Loucy (cell line): ENCODE data around the gene KRIT1.

Experiments used
- H2AFZ ChIP-seq: fragments of 200-600 bp; sonication (generic); 2 replicates; pipeline ENCODE4 v1.6.0; 2016; ENCODE audit warnings: antibody characterized with exemption, mild to moderate bottlenecking, low read length, moderate library complexity
- H3F3A ChIP-seq: fragments of 200-600 bp; 2 replicates; pipeline ENCODE4 v1.6.0; 2016; ENCODE audit warnings: antibody characterized with exemption, low read depth, mild to moderate bottlenecking
- H3K27me3 ChIP-seq: fragments of 200-600 bp; sonication (generic); 2 replicates; pipeline ENCODE4 v1.6.1; 2014; ENCODE audit warnings: low read length, mild to moderate bottlenecking; ENCODE audit not compliant: insufficient read depth, poor library complexity, severe bottlenecking
- H3K36me3 ChIP-seq: fragments of 200-600 bp; sonication (generic); 2 replicates; pipeline ENCODE4 v1.6.1; 2016; ENCODE audit warnings: low read length; ENCODE audit not compliant: insufficient read depth
- H3K4me1 ChIP-seq: fragments of 200-600 bp; sonication (generic); 2 replicates; pipeline ENCODE4 v1.5.1; 2014; ENCODE audit warnings: low read length, mild to moderate bottlenecking; ENCODE audit not compliant: insufficient read depth, poor library complexity, severe bottlenecking
- H3K4me2 ChIP-seq: fragments of 200-600 bp; sonication (generic); 2 replicates; pipeline ENCODE4 v1.6.0; 2014; ENCODE audit warnings: antibody characterized with exemption, low read length, low read depth, mild to moderate bottlenecking; ENCODE audit not compliant: poor library complexity, severe bottlenecking
- H3K4me3 ChIP-seq: fragments of 200-600 bp; sonication (generic); 2 replicates; pipeline ENCODE4 v1.5.1; 2014; ENCODE audit warnings: low read length, mild to moderate bottlenecking, mixed read lengths; ENCODE audit not compliant: poor library complexity, severe bottlenecking
- H3K79me2 ChIP-seq: fragments of 200-600 bp; sonication (generic); 2 replicates; pipeline ENCODE4 v1.6.1; 2014; ENCODE audit warnings: low read length; ENCODE audit not compliant: insufficient read depth
- H3K9ac ChIP-seq: fragments of 200-600 bp; sonication (generic); 2 replicates; pipeline ENCODE4 v1.6.0; 2014; ENCODE audit warnings: mild to moderate bottlenecking, low read depth, low read length, moderate library complexity; ENCODE audit not compliant: poor library complexity, severe bottlenecking
- H3K9me2 ChIP-seq: fragments of 200-600 bp; sonication (generic); replicated peaks from 2 replicates; pipeline ENCODE4 v1.6.1; 2016; ENCODE audit warnings: low read depth, low read length, mixed read lengths
- H3K9me3 ChIP-seq: fragments of 200-600 bp; sonication (generic); 2 replicates; pipeline ENCODE4 v1.6.1; 2014; ENCODE audit warnings: mild to moderate bottlenecking, antibody characterized with exemption, low read length, low read depth; ENCODE audit not compliant: insufficient read depth
- H4K20me1 ChIP-seq: fragments of 200-600 bp; sonication (generic); 2 replicates; pipeline ENCODE4 v1.6.0; 2014; ENCODE audit warnings: antibody characterized with exemption, low read length, mild to moderate bottlenecking; ENCODE audit not compliant: insufficient read depth, poor library complexity, severe bottlenecking
- EZH2phosphoT487 ChIP-seq: fragments of 200-600 bp; IDR thresholded peaks from 2 replicates; pipeline ENCODE4 v1.6.1; 2018; ENCODE audit warnings: antibody characterized with exemption, mild to moderate bottlenecking, moderate library complexity, borderline replicate concordance
- TF ChIP-seq, protein P1 (sequence below): fragments of 200-600 bp; sonication (generic); conservative IDR thresholded peaks from 2 replicates; pipeline ENCODE4 v1.5.1; 2014; ENCODE audit warnings: mild to moderate bottlenecking, antibody characterized with exemption, low read length

Gene KRIT1

DNA sequence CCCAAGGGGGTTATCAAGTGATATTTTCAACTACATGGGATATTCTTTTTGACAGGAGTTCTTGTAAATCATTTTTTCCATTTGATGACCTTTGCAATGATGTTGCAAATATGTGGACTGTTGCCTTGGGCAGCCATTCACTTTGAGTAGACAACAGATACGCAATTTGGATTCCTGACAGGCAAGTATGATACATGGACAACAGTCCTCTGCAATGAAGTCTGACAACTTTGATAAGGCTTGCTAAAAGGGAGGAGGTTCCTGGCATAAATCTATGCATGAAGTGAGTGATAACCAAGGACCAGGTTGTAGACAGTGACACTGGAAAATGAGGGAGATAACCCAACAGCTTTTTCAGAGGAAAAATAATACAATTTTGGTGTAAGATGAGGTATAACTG, 84.4 kb downstream of the KRIT1 start:
- H3K4me2 ChIP-seq: no peak overlapping the region
- no peak for TF ChIP-seq EZH2phosphoT487
- TF ChIP-seq, protein P1, sequence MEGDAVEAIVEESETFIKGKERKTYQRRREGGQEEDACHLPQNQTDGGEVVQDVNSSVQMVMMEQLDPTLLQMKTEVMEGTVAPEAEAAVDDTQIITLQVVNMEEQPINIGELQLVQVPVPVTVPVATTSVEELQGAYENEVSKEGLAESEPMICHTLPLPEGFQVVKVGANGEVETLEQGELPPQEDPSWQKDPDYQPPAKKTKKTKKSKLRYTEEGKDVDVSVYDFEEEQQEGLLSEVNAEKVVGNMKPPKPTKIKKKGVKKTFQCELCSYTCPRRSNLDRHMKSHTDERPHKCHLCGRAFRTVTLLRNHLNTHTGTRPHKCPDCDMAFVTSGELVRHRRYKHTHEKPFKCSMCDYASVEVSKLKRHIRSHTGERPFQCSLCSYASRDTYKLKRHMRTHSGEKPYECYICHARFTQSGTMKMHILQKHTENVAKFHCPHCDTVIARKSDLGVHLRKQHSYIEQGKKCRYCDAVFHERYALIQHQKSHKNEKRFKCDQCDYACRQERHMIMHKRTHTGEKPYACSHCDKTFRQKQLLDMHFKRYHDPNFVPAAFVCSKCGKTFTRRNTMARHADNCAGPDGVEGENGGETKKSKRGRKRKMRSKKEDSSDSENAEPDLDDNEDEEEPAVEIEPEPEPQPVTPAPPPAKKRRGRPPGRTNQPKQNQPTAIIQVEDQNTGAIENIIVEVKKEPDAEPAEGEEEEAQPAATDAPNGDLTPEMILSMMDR: no peak

DNA sequence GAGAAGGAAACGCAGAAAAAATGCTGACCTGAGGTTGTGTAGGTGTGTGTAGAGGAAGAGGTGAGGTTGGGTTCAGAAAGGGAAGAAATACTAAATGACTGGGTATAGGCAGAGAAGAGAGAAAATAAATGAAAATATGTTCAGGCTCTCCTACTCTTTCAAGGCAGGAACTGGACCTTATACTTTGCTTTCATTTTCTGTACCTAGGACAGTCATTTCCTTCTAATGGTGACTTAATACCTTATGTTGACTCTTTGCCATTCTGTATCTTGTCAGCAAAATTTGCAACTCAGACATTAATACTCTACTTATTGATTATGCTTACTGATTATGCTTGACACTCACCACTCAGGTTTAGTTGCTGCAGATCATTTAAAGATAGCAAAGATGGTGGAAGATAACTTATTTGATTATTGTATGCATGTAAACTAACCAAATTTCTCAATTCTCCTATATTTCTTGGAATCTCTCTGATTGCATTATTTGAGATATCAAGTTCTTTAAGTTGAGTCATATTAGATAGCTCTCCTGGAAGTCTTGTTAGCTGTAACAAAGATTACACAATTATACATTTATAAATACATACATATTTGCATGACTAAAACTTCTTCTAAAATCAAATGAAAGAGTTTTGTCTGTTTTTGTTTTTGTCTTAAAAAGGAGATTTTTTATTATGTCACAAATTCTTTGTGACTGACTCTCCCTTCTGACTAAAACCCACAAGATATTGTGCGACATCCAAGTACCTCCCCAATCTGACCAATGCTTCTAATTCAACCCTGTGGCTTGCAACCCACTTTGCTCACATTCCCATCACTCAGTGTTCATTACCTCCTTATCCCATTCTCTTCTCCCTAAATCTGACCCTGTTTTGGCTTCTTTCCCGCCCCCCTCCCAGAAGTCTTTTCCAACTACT, 86.8 kb downstream of the KRIT1 start:
- Histone ChIP-seq H3K36me3 (no peaks in the 10 kb centered on the region), H2AFZ (peak overlapping the region; percentile 32; the same call in 1 of the 2 replicates), H3K27me3 (no peaks in the 10 kb centered on the region), H3K79me2 (no peaks in the 10 kb centered on the region), H3K9me2 (no peaks in the 10 kb centered on the region), H4K20me1 (no peaks in the 10 kb centered on the region), H3K9me3 (no peaks in the 10 kb centered on the region), H3K4me3 (no peak overlapping the region), H3K4me2 (peak overlapping the region; percentile 0), H3K9ac (no peak overlapping the region), H3K4me1 (no peaks in the 10 kb centered on the region), H3F3A (no peaks in the 10 kb centered on the region)
- TF ChIP-seq, protein P1: no peak
- no peak for TF ChIP-seq EZH2phosphoT487

More for the DNA sequence above, 84.4 kb downstream of the KRIT1 start:
- no peaks in the 10 kb centered on the region for H3K27me3 ChIP-seq
- no peaks in the 10 kb centered on the region for H3K79me2 ChIP-seq
- no peak overlapping the region for H2AFZ ChIP-seq
- H3K9ac ChIP-seq: no peak overlapping the region
- H3K4me3 ChIP-seq: no peak overlapping the region
- no peaks in the 10 kb centered on the region for H3F3A ChIP-seq
- no peaks in the 10 kb centered on the region for H4K20me1 ChIP-seq
- H3K9me3 ChIP-seq: no peaks in the 10 kb centered on the region
- H3K36me3 ChIP-seq: no peaks in the 10 kb centered on the region
- no peaks in the 10 kb centered on the region for H3K4me1 ChIP-seq
- no peaks in the 10 kb centered on the region for H3K9me2 ChIP-seq

DNA sequence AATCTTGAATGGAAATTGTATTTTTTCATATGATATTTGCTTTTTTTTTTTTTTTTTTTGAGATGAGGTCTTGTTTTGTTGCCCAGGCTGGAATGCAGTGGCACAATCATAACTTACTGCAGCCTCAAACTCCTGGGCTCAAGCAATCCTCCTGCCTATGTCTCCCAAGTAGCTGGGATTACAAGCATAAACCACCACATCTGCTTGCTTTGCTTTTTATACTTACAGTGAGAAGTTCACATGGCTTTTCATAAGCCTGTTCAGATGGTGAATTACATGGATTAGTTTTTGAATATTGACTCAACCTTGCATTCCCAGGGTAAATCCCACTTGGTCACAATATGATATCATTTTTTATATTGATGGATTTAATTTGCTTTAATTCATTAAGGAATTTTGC, 88.7 kb downstream of the KRIT1 start:
- H3K4me1 ChIP-seq: no peaks in the 10 kb centered on the region
- TF ChIP-seq EZH2phosphoT487: no peak
- TF ChIP-seq, protein P1: no peak
- no peaks in the 10 kb centered on the region for H3K79me2 ChIP-seq
- no peaks in the 10 kb centered on the region for H4K20me1 ChIP-seq
- H3K4me2 ChIP-seq: no peak overlapping the region
- no peaks in the 10 kb centered on the region for H3F3A ChIP-seq
- no peaks in the 10 kb centered on the region for H3K9me2 ChIP-seq
- no peak overlapping the region for H3K4me3 ChIP-seq
- H3K27me3 ChIP-seq: no peaks in the 10 kb centered on the region
- H3K9me3 ChIP-seq: no peaks in the 10 kb centered on the region
- H3K36me3 ChIP-seq: no peaks in the 10 kb centered on the region
- H3K9ac ChIP-seq: no peak overlapping the region
- no peak overlapping the region for H2AFZ ChIP-seq
